Stimulated activated CD8-positive, alpha-beta memory T cell treated with anti-CD3 and anti-CD28 coated beads, Interleukin-4, amount 100 ng/mL, for 1 hour (primary cell): ENCODE measurements around the gene MEGF11.
"Not testable (repeated sequence)": the region's sequence is repeated elsewhere in the genome, so short reads cannot be mapped to it uniquely, and the experiment has no call there.

Source experiments
- DNase-seq, 2 donors: peaks; one replicate each; pipeline ENCODE4 v3.0.0-alpha.2; 2020; ENCODE audit warnings: low read depth in 2 of 2, low spot score in 1 of 2

Gene MEGF11

GRCh38 chr15:65869954-65870871, 383.3 kb downstream of the MEGF11 start:
- no peak for DNase-seq

GRCh38 chr15:65869126-65869953, 384.2 kb downstream of the MEGF11 start, which contains the start of gene RAB11A:
Gene RAB11A, plus strand, starts transcription at chr15:65869491. Its CDS starts 95 bp downstream, at chr15:65869586.
- peak; percentile 84 to 90 for DNase-seq

- DNase-seq: no peak
Measured at GRCh38 chr15:65868546-65869125, 384.9 kb downstream of the MEGF11 start.

- DNase-seq: not testable (repeated sequence)
Measured at GRCh38 chr15:65867933-65868332, 385.6 kb downstream of the MEGF11 start.

- no peak for DNase-seq
Measured at GRCh38 chr15:65867244-65867643, 386.3 kb downstream of the MEGF11 start.

GRCh38 chr15:65863106-65863505, 390.4 kb downstream of the MEGF11 start:
- no peak for DNase-seq

GRCh38 chr15:65862682-65863081, 390.9 kb downstream of the MEGF11 start:
- no peak for DNase-seq

GRCh38 chr15:65857718-65858402, 395.7 kb downstream of the MEGF11 start:
- DNase-seq: no peak

- DNase-seq: peak; percentile 61 to 68
Measured at GRCh38 chr15:65856821-65857455, 396.6 kb downstream of the MEGF11 start.

- no peak for DNase-seq
Measured at GRCh38 chr15:65851981-65852380, 401.6 kb downstream of the MEGF11 start.

- no peak for DNase-seq
Measured at GRCh38 chr15:65847989-65848388, 405.6 kb downstream of the MEGF11 start.

GRCh38 chr15:65845826-65846519, 407.6 kb downstream of the MEGF11 start:
- DNase-seq: no peak
